NCI-H510A treated with DMSO at 0.1 percent for 48 hours (cell line): Measurements from ENCODE around the gene EPB41L4B.
"Not testable (repeated sequence)": the region's sequence is repeated elsewhere in the genome, so short reads cannot be mapped to it uniquely, and the experiment has no call there.

Source experiments
- DNase-seq: peaks from one replicate; lab custom pipeline; 2025; lab: John Stamatoyannopoulos, UW

The EPB41L4B gene

GRCh38 chr9:109320742-109321448 is at the start of gene EPB41L4B:
Gene EPB41L4B, minus strand, starts transcription at chr9:109321059. Its CDS starts 613 bp downstream, at chr9:109320446.
- DNase-seq = peak; percentile 82

- no peak for DNase-seq
These were observed 48.4 kb upstream of the EPB41L4B start for GRCh38 chr9:109369285-109369684.

DNA sequence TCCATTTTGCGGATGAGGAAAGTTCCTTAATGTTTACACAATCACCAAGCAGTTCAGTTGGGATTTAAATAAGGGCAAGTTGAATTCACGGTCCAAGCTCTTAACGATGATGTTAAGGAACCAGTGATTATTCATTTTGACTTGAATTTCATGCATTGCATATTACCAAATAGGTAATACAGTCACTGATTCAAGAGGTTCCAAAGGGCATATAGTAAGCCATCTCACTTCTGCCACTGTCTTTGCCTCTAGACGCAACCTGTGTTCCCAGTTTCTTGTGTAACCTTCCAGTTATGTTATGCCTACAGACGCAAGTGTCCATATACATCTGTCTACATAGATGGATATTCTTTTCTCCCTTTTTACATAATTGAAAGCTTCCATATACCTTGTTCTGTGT is 39.9 kb upstream of the EPB41L4B start:
- DNase-seq = no peak

GRCh38 chr9:109358968-109359603 is 38.2 kb upstream of the EPB41L4B start:
- DNase-seq = not testable (repeated sequence)

DNA sequence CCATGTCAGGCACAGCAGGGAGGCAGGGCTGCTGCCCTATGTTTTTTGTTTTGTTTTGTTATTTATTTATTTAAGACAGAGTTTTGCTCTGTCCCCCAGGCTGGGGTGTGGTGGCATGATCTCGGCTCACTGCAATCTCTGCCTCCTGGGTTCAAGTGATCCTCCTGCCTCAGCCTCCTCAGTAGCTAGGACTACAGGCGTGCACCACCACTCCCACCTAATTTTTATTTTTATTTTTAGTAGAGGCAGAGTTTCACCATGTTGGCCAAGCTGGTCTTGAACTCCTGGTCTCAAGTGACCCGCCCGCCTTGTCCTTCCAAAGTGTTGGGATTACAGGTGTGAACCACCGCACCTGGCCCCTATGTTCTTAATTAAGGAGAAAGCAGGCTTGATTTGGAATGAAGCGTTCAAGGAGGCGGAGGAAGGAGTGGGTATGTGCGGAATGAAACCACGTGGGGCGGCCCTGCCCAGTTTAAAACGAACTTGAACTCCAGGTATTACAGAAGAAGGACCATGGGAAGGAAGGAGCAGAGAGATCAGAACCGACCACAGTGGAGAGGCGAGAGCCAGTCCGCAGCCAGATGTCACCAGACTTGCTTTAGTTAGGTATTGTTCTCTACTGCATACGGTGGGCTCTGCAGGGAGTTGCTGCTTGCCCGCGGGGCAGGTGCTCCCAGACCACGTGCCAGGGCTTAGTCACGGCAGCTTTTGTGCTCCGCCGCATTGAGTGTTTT is 34.9 kb upstream of the EPB41L4B start:
- DNase-seq = no peak

- DNase-seq = no peak
These were observed 33.3 kb upstream of the EPB41L4B start for GRCh38 chr9:109354190-109354589.

- no peak for DNase-seq
These were observed 30.2 kb upstream of the EPB41L4B start for GRCh38 chr9:109351032-109351431.

DNA sequence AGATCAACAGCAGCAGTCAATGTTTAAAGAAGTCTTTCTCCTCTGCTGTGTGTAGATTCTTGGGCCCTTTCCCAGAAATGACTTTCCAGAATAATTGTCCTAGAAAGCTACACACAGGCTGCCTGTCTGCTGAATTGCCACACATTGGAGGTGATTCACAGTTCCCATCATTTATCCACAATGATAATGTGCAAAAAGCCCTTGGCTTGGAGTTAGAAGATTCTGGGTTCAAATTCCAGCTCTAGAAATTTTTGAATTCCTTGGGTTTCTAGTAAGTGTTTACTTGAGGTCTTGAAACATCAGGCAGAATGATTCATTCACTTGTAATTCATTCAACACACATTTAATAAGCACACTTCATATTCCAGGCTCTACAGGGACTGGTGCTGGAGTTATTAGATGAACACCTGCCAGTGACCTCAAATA is 28.6 kb upstream of the EPB41L4B start:
- no peak for DNase-seq

- no peak for DNase-seq
These were observed 26.0 kb upstream of the EPB41L4B start for GRCh38 chr9:109346904-109347303.

- no peak for DNase-seq
These were observed 24.0 kb upstream of the EPB41L4B start for GRCh38 chr9:109344866-109345265.

DNA sequence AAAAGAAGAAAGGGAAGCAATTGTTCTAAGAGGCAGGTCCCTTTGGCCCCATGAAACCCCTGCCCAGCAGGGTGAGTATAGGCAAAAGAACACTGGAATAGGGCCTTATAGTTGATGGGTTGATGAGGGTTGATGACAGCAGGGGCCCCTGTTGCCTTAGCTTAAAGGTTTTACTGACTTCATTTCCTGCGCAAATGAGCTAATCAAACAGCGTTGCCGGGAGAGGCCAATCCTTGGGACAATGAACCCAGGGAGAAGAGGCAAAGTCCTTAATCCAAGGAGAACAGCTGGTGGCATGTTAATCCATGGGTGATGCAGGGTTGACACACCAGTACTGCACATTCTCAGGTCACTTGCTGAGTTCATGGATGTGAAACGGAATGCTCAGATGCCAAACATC is 22.0 kb upstream of the EPB41L4B start:
- DNase-seq = peak; percentile 21

DNA sequence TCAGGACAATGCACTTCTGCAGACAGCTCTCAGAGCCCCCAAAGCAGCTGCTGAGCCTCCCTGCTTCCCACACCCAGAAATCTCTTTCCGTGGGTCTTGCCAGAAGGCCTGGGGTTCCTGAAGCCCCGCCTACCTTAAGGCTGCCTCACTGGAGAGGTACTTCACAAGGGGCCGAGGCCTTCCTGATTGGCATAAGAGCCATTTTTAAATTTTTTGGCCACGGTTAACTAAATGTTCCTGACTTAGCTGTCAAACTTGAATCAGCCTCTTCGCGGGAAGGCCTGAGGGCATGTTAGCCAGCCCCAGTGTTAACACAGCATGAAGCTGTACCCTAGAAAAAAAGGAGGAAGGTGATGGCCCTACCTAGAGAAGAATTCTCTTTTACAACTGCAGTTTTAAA is 20.7 kb upstream of the EPB41L4B start:
- no peak for DNase-seq

DNA sequence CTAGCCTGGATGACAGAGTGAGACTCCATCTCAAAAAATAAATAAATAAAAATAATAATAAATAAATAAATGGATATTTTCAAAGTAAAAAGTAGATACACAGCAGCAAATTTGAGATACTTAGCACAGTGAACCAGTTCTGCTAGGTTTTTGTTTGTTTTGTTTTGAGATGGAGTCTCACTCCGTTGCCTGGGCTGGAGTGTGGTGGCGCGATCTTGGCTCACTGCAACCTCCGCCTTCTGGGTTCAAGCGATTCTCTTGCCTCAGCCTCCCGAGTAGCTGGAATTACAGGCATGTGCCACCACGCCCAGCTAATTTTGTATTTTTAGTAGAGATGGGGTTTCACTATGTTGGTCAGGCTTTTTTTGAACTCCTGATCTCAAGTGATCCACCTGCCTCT is 20.1 kb upstream of the EPB41L4B start:
- DNase-seq = not testable (repeated sequence)

GRCh38 chr9:109336409-109336808 is 15.6 kb upstream of the EPB41L4B start:
- DNase-seq = no peak

DNA sequence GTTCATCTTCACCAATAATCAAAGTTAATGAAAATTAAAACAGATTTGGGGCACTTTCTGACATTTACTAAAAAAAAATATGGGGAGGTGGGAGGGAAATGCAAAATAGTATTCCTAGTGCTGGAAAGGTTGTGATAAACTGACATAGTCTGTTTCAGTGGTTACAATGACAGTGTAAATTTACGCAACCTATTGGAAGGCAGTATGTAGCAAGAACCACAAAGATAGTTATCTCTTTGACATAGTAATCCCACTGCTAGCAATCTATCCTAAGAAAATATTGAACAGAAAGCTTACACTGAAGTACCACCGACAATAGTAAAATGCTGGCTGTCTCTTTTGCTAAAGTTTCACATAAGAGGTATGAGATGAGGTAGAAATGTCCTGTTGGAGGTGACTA is 15.1 kb upstream of the EPB41L4B start:
- no peak for DNase-seq

DNA sequence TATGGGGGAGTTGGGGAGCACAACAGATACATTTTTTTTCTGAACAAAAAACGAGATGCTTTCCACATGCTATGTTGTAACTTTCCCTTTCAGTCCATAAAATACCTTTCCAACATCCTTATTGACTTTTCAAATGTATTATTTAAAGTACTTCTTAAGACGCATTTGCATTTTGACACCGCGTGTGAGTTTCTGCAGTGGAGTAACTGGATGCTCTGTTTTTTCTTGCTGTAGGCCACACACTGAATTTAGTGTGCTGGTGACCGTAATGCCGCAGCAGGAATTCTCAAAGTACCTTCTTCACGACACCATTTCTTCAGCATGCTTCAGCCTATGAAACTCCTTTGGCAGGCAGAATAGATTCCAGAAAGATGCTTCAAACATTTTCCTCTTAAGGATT is 14.3 kb upstream of the EPB41L4B start:
- DNase-seq = no peak

DNA sequence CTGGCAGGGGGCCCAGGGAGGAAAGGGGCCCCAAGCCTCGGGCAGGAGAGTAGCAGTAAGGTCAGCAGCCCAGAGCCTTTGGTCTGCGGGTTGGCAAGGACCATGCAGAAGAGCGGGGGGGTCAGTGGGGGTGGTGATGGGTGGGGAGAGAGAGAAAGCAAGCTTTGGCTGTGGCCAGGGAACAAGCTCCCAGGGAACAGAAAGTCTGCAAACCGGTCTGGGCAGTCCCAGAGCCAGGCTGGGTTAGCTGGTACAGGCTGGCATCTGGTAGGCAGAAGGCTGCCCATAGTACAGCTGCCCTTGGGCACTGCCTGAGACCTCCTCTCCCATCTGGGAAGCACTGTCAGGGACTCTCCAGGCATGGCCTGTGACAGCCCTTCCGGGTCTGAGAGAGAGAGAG is 10.5 kb upstream of the EPB41L4B start:
- DNase-seq = peak; percentile 76

GRCh38 chr9:109329638-109330258 is 8.9 kb upstream of the EPB41L4B start:
- peak; percentile 42 for DNase-seq

DNA sequence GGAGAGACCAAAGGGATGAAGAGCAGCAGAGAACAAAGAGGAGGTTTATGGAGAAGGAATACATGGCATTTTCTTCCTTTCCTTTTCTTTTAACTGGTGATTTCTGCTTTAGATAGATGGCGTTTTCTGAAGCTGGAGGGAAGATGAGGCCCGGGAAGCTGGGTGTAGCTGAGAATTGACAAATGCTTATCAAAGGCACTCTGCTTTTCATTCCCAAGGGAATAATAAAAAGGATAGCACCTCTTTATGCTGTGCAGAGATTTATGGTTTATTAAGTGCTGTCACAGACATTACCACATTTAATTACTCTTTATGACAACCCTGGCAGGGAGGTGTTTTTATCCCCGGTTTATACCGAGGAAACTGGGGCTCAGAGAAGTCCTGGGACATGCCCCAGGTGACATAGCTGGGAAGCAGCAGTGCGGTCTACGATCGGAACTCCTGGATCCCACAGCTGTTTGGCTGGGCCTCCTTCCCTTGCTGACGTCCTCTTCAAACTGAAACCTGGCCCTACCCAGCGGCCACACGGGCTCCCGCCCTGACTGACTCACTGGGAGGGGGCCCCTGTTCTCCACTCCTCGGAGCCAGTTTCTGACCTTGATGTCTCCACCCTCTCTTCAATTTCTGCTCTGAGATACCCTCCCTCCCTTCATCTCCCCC is 8.2 kb upstream of the EPB41L4B start:
- no peak for DNase-seq

DNA sequence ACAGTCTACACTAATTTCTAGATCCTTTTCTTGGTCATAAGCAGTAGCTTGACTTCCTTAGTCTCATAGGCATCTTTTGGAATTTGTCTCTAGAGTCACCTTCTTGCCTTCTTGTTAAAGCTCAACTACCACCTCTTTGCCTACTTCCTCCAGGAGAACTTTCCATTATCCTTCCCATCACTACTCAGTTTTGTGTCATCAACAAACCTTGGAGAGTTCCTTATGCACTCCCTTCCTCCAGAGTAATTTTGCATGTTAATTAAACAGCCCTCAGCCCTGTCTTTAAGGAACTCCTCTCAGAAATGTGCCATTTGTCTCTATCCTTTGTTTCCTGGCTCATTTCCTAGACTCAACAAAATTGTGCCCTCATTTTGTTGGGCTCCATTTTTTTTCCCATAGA is 4.2 kb upstream of the EPB41L4B start:
- DNase-seq = no peak

GRCh38 chr9:109323771-109324170 is 2.9 kb upstream of the EPB41L4B start:
- no peak for DNase-seq

- no peak for DNase-seq
These were observed 868 bp upstream of the EPB41L4B start for GRCh38 chr9:109321727-109322126.
